Measurements from ENCODE around the gene GJE1. TPM values are rescaled to one million over a fixed set of nuclear protein-coding genes. Genes with fewer than 3 reads are reported as not detected.

The GJE1 gene
- total and polyA plus RNA-seq, 10 of the 15 experiments (the other 5 are each of a cell fraction or from before 2014, with no cell fraction given), result not detected

DNA sequence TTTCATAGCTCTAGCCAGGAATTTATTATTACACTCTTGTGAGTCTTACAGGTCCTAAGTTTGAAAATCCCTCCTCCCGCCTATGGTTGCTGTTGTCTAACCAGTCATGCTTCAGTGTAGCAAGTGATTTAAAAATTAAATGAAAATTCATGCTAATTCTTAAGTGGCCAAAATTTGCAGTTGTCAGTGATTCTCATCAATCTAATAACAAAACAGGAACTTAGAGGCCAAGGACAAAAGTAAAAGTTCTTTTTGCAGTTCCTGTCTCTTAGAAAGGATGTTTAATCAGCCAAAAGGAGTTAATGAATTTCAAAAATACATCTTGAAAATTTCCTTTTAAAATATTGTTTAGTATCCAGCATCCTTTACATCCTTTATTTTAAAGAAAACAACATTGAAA, 50.6 kb downstream of the GJE1 start (continued):
- TF ChIP-seq NR2F1 (conservative IDR thresholded peaks at IDR 0.05), result no peak

- Histone ChIP-seq H3K4me3 (no peak overlapping the region), H3K27me3 (replicated peaks in 1 of 2; ENCODE audit: control insufficient read depth in 2 of 2, insufficient read depth in 2 of 2, low read length in 1 of 2) (no peaks in the 10 kb centered on the region), H3K4me1 (ENCODE audit: control insufficient read depth, insufficient read depth, low read length) (no peaks in the 10 kb centered on the region), H3K4me2 (ENCODE audit: control insufficient read depth, insufficient read depth) (no peak overlapping the region), H2AFZ (ENCODE audit: control insufficient read depth, low read depth, low read length) (no peak overlapping the region), H3K9me3 (replicated peaks; ENCODE audit: control insufficient read depth, insufficient read depth, low read length) (no peaks in the 10 kb centered on the region), H3K36me3 (ENCODE audit: control insufficient read depth in 2 of 2, insufficient read depth in 2 of 2, low read length in 1 of 2) (no peaks in the 10 kb centered on the region), H3K9ac (ENCODE audit: control insufficient read depth, insufficient read depth, low read length) (no peak overlapping the region), H3K27ac (ENCODE audit: control insufficient read depth, insufficient read depth) (no peak overlapping the region), H4K20me1 (ENCODE audit: control insufficient read depth, insufficient read depth) (no peaks in the 10 kb centered on the region), H3K79me2 (ENCODE audit: control insufficient read depth, insufficient read depth, low read length) (no peaks in the 10 kb centered on the region)
- RAD21 ChIA-PET (ENCODE audit: unreplicated experiment), result no interaction called here
- POLR2A ChIA-PET, result no interaction called here
- no TSS peak for BruUV-seq (replicated peaks)
- FAIRE-seq (no peak), DNase-seq (ENCODE audit: low read depth, low spot score) (no peak), ATAC-seq (no peak)
- 95% methylated on average over 2 of the region's 2 CpGs for WGBS (ENCODE audit: insufficient coverage, insufficient replicate concordance, low lambda C conversion rate, missing lambda C conversion rate)
- intact Hi-C loops (cut with micrococcal nuclease; ENCODE audit: unreplicated experiment) (no loop called here), in situ Hi-C loops (cut with MboI) (no loop called here)
- SMC1A ChIA-PET (ENCODE audit: uncharacterized antibody, unreplicated experiment), result no interaction called here
- CTCF ChIA-PET, result interaction anchor here (0.7 kb wide), 1 partner anchor 24 kb away, joined by 3 read pairs; no protein-coding TSS in a partner anchor
- TF ChIP-seq POLR2AphosphoS2 (IDR thresholded peaks at IDR 0.05; ENCODE audit: low read depth, low read length) (no peak), YY1 (IDR thresholded peaks at IDR 0.05; ENCODE audit: low read depth, low read length) (no peak), STAT1 (conservative IDR thresholded peaks at IDR 0.05) (no peak), BMI1 (IDR thresholded peaks at IDR 0.05; ENCODE audit: borderline replicate concordance) (no peak), ESRRA (IDR thresholded peaks at IDR 0.05; ENCODE audit: low read length) (no peak), POLR2A (IDR thresholded peaks at IDR 0.05; ENCODE audit: low read depth, low read length) (no peak), FOS (IDR thresholded peaks at IDR 0.05; ENCODE audit: borderline replicate concordance, extremely low read depth, insufficient read length) (no peak), TARDBP (IDR thresholded peaks at IDR 0.05; ENCODE audit: borderline replicate concordance) (no peak), CEBPZ (IDR thresholded peaks at IDR 0.05; ENCODE audit: low read depth, low read length) (no peak), SUZ12 (IDR thresholded peaks at IDR 0.05; ENCODE audit: unreplicated experiment) (no peak), BACH1 (IDR thresholded peaks at IDR 0.05; ENCODE audit: borderline replicate concordance) (no peak), SMAD5 (IDR thresholded peaks at IDR 0.05; ENCODE audit: low read depth) (no peak)
- TF ChIP-seq, protein P1, sequence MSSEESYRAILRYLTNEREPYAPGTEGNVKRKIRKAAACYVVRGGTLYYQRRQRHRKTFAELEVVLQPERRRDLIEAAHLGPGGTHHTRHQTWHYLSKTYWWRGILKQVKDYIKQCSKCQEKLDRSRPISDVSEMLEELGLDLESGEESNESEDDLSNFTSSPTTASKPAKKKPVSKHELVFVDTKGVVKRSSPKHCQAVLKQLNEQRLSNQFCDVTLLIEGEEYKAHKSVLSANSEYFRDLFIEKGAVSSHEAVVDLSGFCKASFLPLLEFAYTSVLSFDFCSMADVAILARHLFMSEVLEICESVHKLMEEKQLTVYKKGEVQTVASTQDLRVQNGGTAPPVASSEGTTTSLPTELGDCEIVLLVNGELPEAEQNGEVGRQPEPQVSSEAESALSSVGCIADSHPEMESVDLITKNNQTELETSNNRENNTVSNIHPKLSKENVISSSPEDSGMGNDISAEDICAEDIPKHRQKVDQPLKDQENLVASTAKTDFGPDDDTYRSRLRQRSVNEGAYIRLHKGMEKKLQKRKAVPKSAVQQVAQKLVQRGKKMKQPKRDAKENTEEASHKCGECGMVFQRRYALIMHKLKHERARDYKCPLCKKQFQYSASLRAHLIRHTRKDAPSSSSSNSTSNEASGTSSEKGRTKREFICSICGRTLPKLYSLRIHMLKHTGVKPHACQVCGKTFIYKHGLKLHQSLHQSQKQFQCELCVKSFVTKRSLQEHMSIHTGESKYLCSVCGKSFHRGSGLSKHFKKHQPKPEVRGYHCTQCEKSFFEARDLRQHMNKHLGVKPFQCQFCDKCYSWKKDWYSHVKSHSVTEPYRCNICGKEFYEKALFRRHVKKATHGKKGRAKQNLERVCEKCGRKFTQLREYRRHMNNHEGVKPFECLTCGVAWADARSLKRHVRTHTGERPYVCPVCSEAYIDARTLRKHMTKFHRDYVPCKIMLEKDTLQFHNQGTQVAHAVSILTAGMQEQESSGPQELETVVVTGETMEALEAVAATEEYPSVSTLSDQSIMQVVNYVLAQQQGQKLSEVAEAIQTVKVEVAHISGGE (CRISPR knock-in tag; IDR thresholded peaks at IDR 0.05), result no peak
- TF ChIP-seq, protein P2, sequence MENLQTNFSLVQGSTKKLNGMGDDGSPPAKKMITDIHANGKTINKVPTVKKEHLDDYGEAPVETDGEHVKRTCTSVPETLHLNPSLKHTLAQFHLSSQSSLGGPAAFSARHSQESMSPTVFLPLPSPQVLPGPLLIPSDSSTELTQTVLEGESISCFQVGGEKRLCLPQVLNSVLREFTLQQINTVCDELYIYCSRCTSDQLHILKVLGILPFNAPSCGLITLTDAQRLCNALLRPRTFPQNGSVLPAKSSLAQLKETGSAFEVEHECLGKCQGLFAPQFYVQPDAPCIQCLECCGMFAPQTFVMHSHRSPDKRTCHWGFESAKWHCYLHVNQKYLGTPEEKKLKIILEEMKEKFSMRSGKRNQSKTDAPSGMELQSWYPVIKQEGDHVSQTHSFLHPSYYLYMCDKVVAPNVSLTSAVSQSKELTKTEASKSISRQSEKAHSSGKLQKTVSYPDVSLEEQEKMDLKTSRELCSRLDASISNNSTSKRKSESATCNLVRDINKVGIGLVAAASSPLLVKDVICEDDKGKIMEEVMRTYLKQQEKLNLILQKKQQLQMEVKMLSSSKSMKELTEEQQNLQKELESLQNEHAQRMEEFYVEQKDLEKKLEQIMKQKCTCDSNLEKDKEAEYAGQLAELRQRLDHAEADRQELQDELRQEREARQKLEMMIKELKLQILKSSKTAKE (IDR thresholded peaks at IDR 0.05; ENCODE audit: low read depth, poor library complexity, severe bottlenecking), result no peak
- TF ChIP-seq, protein P3, sequence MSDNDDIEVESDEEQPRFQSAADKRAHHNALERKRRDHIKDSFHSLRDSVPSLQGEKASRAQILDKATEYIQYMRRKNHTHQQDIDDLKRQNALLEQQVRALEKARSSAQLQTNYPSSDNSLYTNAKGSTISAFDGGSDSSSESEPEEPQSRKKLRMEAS (IDR thresholded peaks at IDR 0.05; ENCODE audit: low read depth, low read length), result no peak
Measured at GRCh38 chr6:142184307-142184706, 51.6 kb downstream of the GJE1 start.
